ENCODE results near the gene ICA1.
A peak's percentile ranks its signal among the peaks of the same experiment; 100 is the strongest.
"Not testable (repeated sequence)": the region's sequence is repeated elsewhere in the genome, so short reads cannot be mapped to it uniquely, and the experiment has no call there.

The ICA1 gene

DNA sequence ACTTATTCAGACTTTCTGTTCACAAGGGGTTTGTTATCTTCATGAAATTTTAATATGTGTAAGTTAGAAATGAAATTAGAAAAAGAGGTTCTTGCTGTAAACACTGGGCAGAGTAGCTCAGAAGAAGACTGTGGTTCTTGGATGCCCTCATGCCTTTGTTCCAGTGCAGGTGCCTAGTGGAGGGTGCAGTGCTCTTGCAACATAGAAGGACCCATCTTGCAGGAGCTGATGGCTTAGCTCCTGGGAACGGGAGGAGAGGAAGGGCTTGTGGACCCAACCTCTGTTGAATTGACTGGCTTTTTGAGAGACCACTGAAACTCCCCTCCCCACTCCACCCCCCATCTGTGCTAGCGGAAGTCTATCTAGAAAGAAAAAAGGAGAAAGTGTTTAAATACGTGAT, 176.5 kb downstream of the ICA1 start:
- no peak for DNase-seq (ENCODE audit: low read depth, low spot score)
- H3K4me3 ChIP-seq (ENCODE audit: low read length): no peak overlapping the region

DNA sequence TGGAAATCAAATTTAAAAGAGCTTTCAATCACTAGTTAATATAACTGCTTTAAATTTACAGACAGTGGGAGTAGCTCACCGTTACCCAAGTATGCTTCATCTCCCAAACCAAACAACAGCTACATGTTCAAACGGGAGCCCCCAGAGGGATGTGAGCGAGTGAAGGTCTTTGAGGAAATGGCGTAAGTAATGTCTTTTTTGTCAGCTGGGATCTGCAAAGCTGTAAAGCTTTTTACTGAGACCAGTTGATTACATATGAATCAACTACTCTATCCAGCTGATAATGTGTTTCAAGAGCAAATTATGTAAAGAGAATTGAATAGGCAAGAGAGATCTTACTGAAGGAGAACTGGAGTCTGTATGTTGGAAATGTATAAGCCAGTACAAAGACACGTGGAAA, 177.1 kb downstream of the ICA1 start:
- H3K4me3 ChIP-seq (ENCODE audit: low read length): no peak overlapping the region
- DNase-seq (ENCODE audit: low read depth, low spot score): no peak

DNA sequence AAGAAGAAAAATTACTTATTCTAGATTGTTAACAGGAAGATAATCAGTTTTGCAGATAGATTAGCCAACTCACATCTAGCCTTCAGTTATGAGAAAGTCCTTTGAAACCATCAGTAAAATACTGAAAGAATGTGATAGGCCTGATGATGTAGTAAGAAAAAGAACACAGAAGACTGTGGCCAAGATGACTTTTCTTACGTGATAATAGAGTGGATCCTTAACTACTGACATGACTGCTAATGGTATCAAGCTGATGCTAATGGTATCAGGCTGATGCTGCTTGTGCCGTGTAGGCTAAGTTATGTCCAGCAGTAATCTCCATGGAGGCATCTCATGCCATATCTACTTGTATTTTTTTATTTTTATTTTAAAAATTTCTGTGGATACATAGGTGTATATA, 179.2 kb downstream of the ICA1 start:
- no peak overlapping the region for H3K4me3 ChIP-seq (ENCODE audit: low read length)
- no peak for DNase-seq (ENCODE audit: low read depth, low spot score)

DNA sequence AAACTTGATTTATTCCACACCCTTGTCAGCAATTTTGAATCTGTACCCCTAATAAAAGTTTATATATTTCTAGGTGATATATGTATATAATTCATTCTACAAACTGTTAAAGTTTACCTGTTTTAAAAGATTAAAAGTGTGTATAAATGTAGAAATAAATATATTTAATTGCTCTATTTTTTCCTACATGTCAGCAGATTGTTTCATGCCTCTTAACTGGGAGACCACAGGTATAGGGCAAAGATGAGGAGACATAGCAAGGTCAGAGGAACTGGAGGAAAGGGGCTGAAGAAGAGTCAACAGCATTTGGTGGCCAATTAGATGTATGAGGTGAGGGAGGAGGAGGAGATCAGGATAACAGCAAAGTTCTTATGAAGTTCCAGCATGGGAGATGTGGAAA, 183.5 kb downstream of the ICA1 start:
- no peak for DNase-seq (ENCODE audit: low read depth, low spot score)
- H3K4me3 ChIP-seq (ENCODE audit: low read length): no peak overlapping the region

DNA sequence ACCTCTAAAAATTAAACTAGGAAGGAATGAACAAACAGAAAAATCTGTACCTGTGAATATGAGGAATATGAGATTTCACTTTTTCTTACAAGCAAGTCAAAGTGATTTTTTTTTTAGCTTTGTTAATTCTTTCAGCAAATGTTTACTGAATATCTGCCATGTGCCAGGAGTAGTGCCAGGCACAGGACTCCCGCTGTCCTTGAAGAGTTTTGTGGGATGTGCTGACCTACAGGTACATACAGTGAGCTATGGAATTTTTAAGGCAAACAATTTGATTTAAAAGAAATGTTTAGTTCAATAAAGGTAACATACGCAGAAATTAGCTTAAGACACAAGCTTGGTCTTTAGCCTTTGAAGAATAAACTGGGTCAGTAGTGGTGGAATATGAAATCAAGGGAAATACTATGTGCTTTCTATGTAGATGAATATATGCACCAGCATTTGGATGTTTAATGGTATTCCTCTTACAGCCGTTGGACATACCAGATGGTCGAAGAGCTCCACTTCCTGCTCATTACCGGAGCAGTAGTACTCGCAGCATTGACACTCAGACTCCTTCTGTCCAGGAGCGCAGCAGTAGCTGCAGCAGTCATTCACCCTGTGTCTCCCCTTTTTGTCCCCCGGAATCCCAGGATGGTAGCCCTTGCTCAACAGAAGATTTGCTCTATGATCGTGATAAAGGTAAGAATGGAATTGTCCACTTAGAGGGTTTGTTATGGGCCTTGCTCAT, 191.4 kb downstream of the ICA1 start:
- H3K4me3 ChIP-seq (ENCODE audit: low read length): no peak overlapping the region

DNA sequence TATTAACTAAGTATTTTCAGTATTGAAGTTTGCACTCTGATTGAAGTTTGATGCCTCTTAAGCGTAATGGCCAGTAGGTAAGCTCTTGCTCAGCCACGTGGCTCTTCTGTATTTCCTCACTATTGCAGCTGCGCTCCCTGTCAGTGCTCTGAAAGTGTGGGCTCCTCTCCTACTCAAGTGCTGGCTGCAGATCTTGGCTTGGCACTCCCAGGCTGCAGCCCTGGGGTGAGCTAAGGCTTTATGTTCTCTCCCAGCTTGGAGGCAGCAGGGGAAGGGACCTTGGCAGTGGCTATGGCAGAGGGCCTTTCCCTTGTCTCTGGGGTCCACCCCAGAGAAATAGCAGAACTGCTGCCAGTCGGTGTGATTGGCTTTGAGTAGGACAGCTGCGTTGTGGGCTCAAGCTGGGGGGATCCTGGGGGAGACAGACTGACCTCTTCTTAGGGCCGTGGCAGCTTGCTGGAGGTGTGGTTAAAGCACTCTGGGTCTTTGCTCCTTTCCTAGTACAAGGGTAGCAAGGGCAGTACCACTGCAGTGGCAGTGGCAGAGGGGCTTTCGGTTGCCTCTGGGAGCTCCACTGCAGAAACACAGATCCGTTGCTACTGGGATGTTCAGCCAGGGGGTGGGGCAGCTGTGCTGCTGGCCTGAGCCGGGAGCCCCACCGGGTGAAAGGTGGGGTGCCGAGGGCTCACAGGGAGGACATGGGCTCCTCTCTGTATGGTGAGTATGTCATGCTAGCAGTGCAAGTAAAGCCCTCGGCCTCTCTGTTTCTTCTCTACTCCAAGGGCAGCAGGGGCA, 192.9 kb downstream of the ICA1 start:
- H3K4me3 ChIP-seq (ENCODE audit: low read length): no peak overlapping the region
- no peak for DNase-seq (ENCODE audit: low read depth, low spot score)

More for the DNA sequence above, 191.4 kb downstream of the ICA1 start:
- no peak for DNase-seq (ENCODE audit: low read depth, low spot score)

DNA sequence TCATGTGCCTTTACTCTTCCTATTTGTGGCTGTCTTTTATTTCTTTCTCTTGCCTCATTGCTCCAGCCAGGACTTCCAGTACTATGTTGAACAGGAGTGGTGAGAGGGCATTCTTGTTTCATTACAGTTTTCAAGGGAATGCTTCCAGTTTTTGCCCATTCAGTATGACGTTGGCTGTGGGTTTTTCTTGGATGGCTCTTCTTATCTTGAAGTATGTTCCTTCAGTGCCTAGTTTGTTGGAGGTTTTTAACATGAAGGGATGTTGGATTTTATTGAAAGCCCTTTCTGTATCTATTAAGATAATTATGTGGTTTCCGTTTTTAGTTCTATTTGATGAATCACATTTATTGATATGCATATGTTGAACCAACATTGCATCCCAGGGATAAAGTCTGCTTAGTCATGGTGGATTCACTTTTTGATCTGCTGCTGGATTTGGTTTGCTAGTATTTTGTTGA, 196.6 kb downstream of the ICA1 start:
- DNase-seq (ENCODE audit: low read depth, low spot score): no peak
- H3K4me3 ChIP-seq (ENCODE audit: low read length): no peak overlapping the region

DNA sequence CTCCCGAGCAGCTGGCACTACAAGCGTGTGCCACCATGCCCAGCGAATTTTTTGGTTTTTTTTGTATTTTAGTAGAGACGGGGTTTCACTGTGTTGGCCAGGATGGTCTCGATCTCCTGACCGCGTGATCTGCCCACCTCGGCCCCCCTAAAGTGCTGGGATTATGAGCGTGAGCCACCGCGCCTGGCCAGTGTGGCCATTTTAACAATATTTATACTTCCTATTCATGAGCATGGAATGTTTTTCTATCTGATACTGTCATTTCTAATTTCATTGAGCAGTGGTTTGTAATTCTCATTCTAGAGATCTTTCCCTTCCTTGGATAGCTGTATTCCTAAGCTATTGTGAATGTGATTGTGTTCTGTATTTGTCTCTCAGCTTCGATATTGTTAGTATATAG, 197.1 kb downstream of the ICA1 start:
- no peak for DNase-seq (ENCODE audit: low read depth, low spot score)
- H3K4me3 ChIP-seq (ENCODE audit: low read length): no peak overlapping the region

DNA sequence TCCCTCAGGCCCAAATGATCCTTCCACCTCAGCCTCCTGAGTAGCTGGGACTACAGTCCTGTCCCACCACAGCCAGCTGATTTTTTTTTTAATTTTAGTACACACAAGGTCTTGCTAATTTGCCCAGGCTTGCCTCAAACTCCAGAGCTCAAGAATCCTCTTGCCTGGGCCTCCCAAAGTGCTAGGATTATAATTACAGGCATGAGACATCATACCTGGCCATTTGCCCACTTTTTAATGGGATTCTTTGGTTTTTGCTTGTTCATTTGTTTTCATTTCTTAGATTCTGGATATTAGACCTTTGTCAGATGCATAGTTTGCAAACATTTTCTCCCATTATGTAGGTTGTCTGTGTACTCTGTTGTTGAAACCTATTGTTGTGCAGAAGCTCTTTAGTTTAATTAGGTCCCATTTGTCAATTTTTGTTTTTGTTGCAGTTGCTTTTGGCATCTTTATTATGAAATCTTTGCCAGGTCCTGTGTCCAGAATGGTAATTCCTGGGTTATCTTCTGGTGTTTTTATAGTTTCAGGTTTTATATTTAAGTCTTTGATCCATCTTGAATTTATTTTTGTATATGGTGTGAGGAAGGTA, 198.2 kb downstream of the ICA1 start:
- no peak for DNase-seq (ENCODE audit: low read depth, low spot score)
- H3K4me3 ChIP-seq (ENCODE audit: low read length): no peak overlapping the region

DNA sequence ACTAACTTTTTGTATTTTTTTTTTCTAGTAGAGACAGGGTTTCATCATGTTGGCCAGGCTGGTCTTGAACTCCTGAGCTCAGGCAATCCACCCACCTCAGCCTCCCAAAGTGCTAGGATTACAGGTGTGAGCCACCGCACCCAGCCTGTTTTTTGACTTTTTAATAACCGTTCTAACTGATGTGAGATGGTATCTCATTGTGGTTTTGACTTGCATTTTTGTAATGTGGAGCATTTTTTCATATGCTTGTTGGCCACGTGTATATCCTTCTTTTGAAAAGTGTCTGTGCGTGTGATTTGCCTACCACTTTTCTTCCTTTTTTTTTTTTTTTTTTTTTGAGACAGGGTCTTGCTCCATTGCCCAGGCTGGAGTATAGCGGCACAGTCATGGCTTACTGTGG, 198.7 kb downstream of the ICA1 start:
- not testable (repeated sequence) for H3K4me3 ChIP-seq (ENCODE audit: low read length)
- DNase-seq (ENCODE audit: low read depth, low spot score): peak; percentile 16
